HFFc6 (cell line): Measurements from ENCODE around the gene CELA2A. TPM values are rescaled to one million over a fixed set of nuclear protein-coding genes. Genes with fewer than 3 reads are reported as not detected.
"Not testable (repeated sequence)": the region's sequence is repeated elsewhere in the genome, so short reads cannot be mapped to it uniquely, and the experiment has no call there.

Source experiments
- DNase-seq: peaks from one replicate; pipeline ENCODE4 v3.0.0-alpha.2; 2018
- H3K27ac Mint-ChIP-seq: 2 replicates; pipeline ENCODE4 v1.8.0; 2020; ENCODE audit warnings: mild to moderate bottlenecking, mixed read lengths
- H3K27me3 Mint-ChIP-seq: 2 replicates; pipeline ENCODE4 v1.8.0; 2021; ENCODE audit warnings: mild to moderate bottlenecking, moderate library complexity, mixed read lengths; ENCODE audit not compliant: insufficient read depth
- H3K36me3 Mint-ChIP-seq: 2 replicates; pipeline ENCODE4 v1.8.0; 2021; ENCODE audit warnings: low read depth, mixed read lengths
- H3K4me1 Mint-ChIP-seq: 2 replicates; pipeline ENCODE4 v1.8.0; 2020; ENCODE audit warnings: low read depth, mixed read lengths
- H3K4me3 Mint-ChIP-seq: 2 replicates; pipeline ENCODE4 v1.8.0; 2020; ENCODE audit warnings: mild to moderate bottlenecking, moderate library complexity, mixed read lengths
- H3K9me3 Mint-ChIP-seq: 2 replicates; pipeline ENCODE4 v1.8.0; 2020; ENCODE audit warnings: mild to moderate bottlenecking, mixed read lengths
- CTCF ChIP-seq: fragments of 200-600 bp; sonication (generic); IDR thresholded peaks from 2 replicates; pipeline ENCODE4 v1.5.0; 2021; ENCODE audit warnings: antibody characterized with exemption, mild to moderate bottlenecking
- total RNA-seq, 6 experiments: library from RNA; stranded (reverse); fragmentation: NEBNext Ultra II Directional; extraction: Animal tissue kit (Norgen Biotek cat#: 25700); gene quantifications; 2 replicates in 1 of 6; 3 replicates in 5 of 6; pipeline ENCODE4 v1.2.3, GENCODE V29; 2021

CELA2A gene
- total RNA-seq, 6 experiments from 2014 or later: not detected

GRCh38 chr1:15485636-15486035 is 29.1 kb downstream of the CELA2A start:
- H3K36me3 Mint-ChIP-seq: peaks cover 12% of the 10 kb centered on the region
- H3K4me1 Mint-ChIP-seq: no peaks in the 10 kb centered on the region
- H3K27me3 Mint-ChIP-seq: peaks cover 5% of the 10 kb centered on the region; the same call in 1 of the 2 replicates
- DNase-seq: no peak
- H3K27ac Mint-ChIP-seq: no peak overlapping the region
- TF ChIP-seq CTCF: no peak
- no peak overlapping the region for H3K4me3 Mint-ChIP-seq
- H3K9me3 Mint-ChIP-seq: no peaks in the 10 kb centered on the region

GRCh38 chr1:15486844-15487610 is 30.5 kb downstream of the CELA2A start:
- not testable (repeated sequence) for H3K4me1 Mint-ChIP-seq, H3K27me3 Mint-ChIP-seq, DNase-seq, H3K27ac Mint-ChIP-seq, H3K9me3 Mint-ChIP-seq, H3K4me3 Mint-ChIP-seq
- H3K36me3 Mint-ChIP-seq: peaks cover 12% of the 10 kb centered on the region

GRCh38 chr1:15488371-15488770 is 31.8 kb downstream of the CELA2A start:
- no peak for TF ChIP-seq CTCF
- DNase-seq: no peak
- Mint-ChIP-seq H3K9me3 (no peaks in the 10 kb centered on the region), H3K27ac (no peak overlapping the region), H3K4me3 (no peak overlapping the region), H3K36me3 (peaks cover 12% of the 10 kb centered on the region), H3K27me3 (no peaks in the 10 kb centered on the region; the same call in 1 of the 2 replicates), H3K4me1 (no peaks in the 10 kb centered on the region)

- H3K27ac Mint-ChIP-seq: no peak overlapping the region
- H3K27me3 Mint-ChIP-seq: no peaks in the 10 kb centered on the region; the same call in 1 of the 2 replicates
- no peak overlapping the region for H3K4me3 Mint-ChIP-seq
- no peaks in the 10 kb centered on the region for H3K9me3 Mint-ChIP-seq
- no peaks in the 10 kb centered on the region for H3K4me1 Mint-ChIP-seq
- H3K36me3 Mint-ChIP-seq: peaks cover 12% of the 10 kb centered on the region
- no peak for TF ChIP-seq CTCF
- DNase-seq: no peak
Observed at GRCh38 chr1:15489052-15489736, 32.7 kb downstream of the CELA2A start.

DNA sequence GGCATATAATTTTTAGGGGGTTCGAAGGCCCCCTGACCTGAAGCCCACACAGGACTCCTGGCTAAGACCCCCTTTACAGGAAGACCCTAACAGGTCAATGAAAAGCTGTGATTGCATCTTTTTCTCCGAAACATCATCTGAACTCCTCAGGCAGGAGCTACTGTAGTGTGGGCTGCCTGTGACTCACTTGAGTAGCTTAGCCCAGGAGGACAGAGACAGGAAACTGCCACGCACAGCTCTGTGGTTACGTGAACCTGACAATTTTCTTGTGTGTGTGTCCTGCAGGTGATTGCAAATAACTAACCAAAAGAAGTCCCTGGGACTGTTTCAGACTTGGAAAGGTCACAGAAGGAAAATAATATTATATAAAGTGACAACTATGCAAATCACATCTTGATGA is 34.5 kb downstream of the CELA2A start:
- H3K9me3 Mint-ChIP-seq, H3K4me3 Mint-ChIP-seq, H3K36me3 Mint-ChIP-seq, H3K27me3 Mint-ChIP-seq, H3K27ac Mint-ChIP-seq, H3K4me1 Mint-ChIP-seq, DNase-seq: not testable (repeated sequence)

DNA sequence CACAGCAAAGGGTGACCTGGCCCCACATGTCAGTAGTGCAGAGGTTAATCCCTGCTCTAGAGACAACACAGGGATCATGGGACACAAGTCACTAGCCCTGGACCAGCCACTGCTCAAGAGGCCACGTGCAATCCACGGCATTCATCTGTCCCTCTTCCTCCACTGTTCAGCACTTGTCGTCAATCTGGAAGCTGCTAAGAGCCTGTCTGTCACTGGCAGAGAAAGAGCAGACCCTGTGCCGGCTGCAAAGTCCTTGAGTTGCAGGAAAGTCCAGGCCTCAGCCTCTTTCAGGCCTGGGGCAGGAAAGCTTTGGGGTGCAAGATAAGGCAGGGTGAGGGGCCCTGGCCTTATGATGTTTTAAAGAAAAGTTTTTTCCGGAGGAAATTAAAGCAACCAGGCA is 36.1 kb downstream of the CELA2A start:
- no peak for TF ChIP-seq CTCF
- Mint-ChIP-seq H3K9me3 (no peaks in the 10 kb centered on the region), H3K27me3 (no peaks in the 10 kb centered on the region; the same call in 1 of the 2 replicates), H3K4me1 (no peaks in the 10 kb centered on the region), H3K27ac (no peak overlapping the region), H3K4me3 (no peak overlapping the region), H3K36me3 (peaks cover 12% of the 10 kb centered on the region)
- DNase-seq: no peak
